IMR-90 (cell line): ENCODE results near the gene KMT2B.

ENCODE experiments used
- RFX5 ChIP-seq: IDR thresholded peaks from 2 replicates; pipeline ENCODE4 v1.8.0; 2012; ENCODE audit warnings: low read depth, mild to moderate bottlenecking, low read length, moderate library complexity
- TF ChIP-seq, protein P1 (sequence below): conservative IDR thresholded peaks from 2 replicates; pipeline ENCODE4 v1.5.1; 2012; ENCODE audit warnings: mild to moderate bottlenecking, low read depth, low read length, improper control_type of control experiment

DNA sequence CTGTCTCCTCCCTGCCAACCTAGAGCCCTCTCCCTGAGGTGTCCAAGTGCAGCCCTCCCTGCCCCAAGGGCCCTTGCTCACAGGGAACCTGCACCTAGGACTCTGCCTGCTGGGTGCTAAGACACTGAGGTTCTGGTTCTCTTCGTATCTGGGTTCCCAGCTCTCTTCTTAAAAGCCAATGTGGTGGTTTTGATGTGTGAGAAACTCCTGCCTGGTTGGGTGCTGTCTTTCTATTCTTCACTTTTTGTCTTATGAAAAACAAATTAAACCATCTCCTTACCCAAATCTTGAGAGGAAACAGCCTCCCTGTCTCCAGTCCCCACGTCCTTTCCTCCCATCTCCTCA is 4.3 kb upstream of the KMT2B start:
- no peak for TF ChIP-seq RFX5
- TF ChIP-seq, protein P1, sequence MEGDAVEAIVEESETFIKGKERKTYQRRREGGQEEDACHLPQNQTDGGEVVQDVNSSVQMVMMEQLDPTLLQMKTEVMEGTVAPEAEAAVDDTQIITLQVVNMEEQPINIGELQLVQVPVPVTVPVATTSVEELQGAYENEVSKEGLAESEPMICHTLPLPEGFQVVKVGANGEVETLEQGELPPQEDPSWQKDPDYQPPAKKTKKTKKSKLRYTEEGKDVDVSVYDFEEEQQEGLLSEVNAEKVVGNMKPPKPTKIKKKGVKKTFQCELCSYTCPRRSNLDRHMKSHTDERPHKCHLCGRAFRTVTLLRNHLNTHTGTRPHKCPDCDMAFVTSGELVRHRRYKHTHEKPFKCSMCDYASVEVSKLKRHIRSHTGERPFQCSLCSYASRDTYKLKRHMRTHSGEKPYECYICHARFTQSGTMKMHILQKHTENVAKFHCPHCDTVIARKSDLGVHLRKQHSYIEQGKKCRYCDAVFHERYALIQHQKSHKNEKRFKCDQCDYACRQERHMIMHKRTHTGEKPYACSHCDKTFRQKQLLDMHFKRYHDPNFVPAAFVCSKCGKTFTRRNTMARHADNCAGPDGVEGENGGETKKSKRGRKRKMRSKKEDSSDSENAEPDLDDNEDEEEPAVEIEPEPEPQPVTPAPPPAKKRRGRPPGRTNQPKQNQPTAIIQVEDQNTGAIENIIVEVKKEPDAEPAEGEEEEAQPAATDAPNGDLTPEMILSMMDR = no peak
